22Rv1 (cell line): ENCODE results near the gene DCP1A.

Experiments used
- ZFX ChIP-seq: fragments of 450-650 bp; IDR thresholded peaks from 2 replicates; pipeline ENCODE4 v1.6.1; 2017; ENCODE audit warnings: antibody characterized with exemption, borderline replicate concordance
- TF ChIP-seq, protein P1 (sequence below): fragments of 450-650 bp; IDR thresholded peaks from 2 replicates; pipeline ENCODE4 v1.5.1; 2017; ENCODE audit warnings: mild to moderate bottlenecking

DNA sequence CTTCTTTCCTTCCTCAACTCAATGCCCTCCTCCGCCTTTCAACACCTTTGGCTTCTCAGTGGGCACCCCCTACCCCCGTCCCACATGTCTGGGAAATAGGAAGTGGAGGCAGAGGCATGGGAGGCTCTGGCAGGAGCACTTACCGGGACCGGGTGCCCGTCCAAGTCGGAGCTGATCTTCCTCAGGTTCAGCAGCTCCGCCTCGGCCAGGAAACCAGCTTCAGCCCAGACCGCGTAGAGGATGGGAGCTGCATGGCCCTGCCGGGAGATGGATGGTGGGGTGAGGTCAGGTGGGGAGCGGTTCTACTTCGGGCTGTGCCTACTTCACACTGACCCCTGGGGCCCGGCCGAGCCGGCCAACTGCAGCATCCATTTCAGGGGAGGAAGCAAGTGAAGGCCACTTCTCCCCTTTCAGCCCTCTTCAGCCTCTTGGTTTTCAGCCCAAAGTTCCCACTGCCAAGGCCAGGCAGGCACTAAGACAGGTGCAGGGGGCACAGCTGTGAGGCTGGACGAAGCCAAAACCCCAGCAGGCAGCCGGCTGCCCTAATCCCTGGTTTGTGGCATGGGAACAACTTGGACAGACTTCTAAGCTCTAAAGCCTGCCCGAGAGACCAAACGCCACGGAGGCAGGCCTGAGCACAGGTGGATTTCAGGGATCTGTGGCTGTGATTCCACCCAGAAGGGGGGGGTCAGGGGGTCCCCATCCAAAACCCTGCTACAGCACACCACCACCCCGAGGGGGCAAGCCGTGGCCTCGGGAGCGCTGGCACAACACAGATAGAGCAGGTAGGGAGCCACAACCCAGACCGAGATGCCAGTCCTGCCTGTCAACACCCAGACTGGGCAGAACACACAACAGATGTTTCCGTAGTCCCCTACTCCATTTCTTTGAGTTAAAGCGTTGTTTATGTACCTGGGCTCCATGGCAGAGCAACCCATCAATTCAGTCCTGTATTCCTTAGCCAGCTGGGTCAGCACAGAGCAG, 106.1 kb downstream of the DCP1A start:
- TF ChIP-seq, protein P1, sequence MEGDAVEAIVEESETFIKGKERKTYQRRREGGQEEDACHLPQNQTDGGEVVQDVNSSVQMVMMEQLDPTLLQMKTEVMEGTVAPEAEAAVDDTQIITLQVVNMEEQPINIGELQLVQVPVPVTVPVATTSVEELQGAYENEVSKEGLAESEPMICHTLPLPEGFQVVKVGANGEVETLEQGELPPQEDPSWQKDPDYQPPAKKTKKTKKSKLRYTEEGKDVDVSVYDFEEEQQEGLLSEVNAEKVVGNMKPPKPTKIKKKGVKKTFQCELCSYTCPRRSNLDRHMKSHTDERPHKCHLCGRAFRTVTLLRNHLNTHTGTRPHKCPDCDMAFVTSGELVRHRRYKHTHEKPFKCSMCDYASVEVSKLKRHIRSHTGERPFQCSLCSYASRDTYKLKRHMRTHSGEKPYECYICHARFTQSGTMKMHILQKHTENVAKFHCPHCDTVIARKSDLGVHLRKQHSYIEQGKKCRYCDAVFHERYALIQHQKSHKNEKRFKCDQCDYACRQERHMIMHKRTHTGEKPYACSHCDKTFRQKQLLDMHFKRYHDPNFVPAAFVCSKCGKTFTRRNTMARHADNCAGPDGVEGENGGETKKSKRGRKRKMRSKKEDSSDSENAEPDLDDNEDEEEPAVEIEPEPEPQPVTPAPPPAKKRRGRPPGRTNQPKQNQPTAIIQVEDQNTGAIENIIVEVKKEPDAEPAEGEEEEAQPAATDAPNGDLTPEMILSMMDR, result no peak
- no peak for TF ChIP-seq ZFX
